ENCODE data around the gene LAYN. TPM values are rescaled to one million over a fixed set of nuclear protein-coding genes. Genes with fewer than 3 reads are reported as not detected.

Gene LAYN
- total and polyA plus RNA-seq, 9 donors, result 3.4 to 9.8 (median 6.5) TPM

DNA sequence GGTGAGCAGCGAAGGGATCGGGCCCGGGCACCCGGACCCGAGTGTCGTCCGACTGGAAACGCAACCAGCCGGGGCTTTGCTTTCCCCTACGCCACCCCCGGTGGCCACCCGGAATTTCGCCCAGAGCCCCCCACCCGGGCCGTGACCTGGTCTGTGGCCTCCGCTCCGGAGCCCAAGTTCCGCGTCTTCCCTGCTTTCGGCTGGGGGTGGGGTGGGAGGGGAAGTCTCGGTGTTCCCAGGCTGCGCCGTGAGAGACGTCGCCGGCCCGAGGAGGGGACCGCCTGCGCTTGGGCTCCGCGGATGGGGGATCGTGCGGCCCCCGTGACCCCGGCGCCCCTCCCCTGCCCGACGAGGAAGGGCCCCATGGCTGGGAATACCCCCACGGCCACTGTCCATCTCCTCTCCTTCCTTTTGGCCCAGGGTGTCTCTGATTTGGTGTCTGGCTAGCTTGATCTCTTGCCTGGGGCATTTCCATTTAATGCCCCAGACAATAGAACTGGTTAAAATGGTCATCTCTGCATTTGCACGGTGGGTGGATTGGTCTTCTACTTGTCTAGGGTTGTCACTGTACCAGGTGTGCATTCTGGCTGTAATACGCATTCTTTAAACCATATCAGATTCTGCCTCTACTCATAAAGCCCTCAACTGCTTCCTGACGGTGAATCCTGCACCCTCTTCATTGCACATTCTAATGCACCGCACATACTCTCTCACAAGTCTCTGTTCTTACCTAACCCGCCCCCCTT lies 62.5 kb downstream of the LAYN start:
- Histone ChIP-seq H3K9me3 (replicated peaks; ENCODE audit: control insufficient read depth, low read depth, low read length) (no peaks in the 10 kb centered on the region), H3K4me1 (ENCODE audit: control insufficient read depth, insufficient read depth, low read length) (peaks cover 7% of the 10 kb centered on the region), H3K27me3 (ENCODE audit: control insufficient read depth, insufficient read depth, low read length) (no peaks in the 10 kb centered on the region), H3K27ac (ENCODE audit: low read length) (peak overlapping the region; percentile 97), H3K36me3 (ENCODE audit: control insufficient read depth, insufficient read depth, low read length) (no peaks in the 10 kb centered on the region), H3K4me3 (ENCODE audit: low read length) (peak overlapping the region; percentile 95)
- DNase-seq, result peak; percentile 72
- WGBS (ENCODE audit: insufficient coverage), result under 1% methylated on average over 37 of the region's 44 CpGs

- no peak for DNase-seq
- WGBS (ENCODE audit: insufficient coverage), result no CpG with 5 or more reads among the region's 7 CpGs
- H3K4me1 ChIP-seq (ENCODE audit: control insufficient read depth, insufficient read depth, low read length), result peaks cover 7% of the 10 kb centered on the region
Observed at GRCh38 chr11:111603611-111604130, 63.2 kb downstream of the LAYN start.

GRCh38 chr11:111604392-111605009 lies 64.0 kb downstream of the LAYN start:
- Histone ChIP-seq H3K36me3 (ENCODE audit: control insufficient read depth, insufficient read depth, low read length) (no peaks in the 10 kb centered on the region), H3K4me3 (ENCODE audit: low read length) (no peak overlapping the region), H3K27me3 (ENCODE audit: control insufficient read depth, insufficient read depth, low read length) (no peaks in the 10 kb centered on the region), H3K9me3 (replicated peaks; ENCODE audit: control insufficient read depth, low read depth, low read length) (no peaks in the 10 kb centered on the region), H3K27ac (ENCODE audit: low read length) (no peak overlapping the region), H3K4me1 (ENCODE audit: control insufficient read depth, insufficient read depth, low read length) (peaks cover 7% of the 10 kb centered on the region)
- DNase-seq, result peak; percentile 57
- 0% methylated on average over 2 of the region's 9 CpGs for WGBS (ENCODE audit: insufficient coverage)

More at GRCh38 chr11:111603611-111604130, 63.2 kb downstream of the LAYN start:
- Histone ChIP-seq H3K36me3 (ENCODE audit: control insufficient read depth, insufficient read depth, low read length) (no peaks in the 10 kb centered on the region), H3K4me3 (ENCODE audit: low read length) (peak overlapping the region; percentile 95), H3K27ac (ENCODE audit: low read length) (peak overlapping the region; percentile 97), H3K9me3 (replicated peaks; ENCODE audit: control insufficient read depth, low read depth, low read length) (no peaks in the 10 kb centered on the region), H3K27me3 (ENCODE audit: control insufficient read depth, insufficient read depth, low read length) (no peaks in the 10 kb centered on the region)

DNA sequence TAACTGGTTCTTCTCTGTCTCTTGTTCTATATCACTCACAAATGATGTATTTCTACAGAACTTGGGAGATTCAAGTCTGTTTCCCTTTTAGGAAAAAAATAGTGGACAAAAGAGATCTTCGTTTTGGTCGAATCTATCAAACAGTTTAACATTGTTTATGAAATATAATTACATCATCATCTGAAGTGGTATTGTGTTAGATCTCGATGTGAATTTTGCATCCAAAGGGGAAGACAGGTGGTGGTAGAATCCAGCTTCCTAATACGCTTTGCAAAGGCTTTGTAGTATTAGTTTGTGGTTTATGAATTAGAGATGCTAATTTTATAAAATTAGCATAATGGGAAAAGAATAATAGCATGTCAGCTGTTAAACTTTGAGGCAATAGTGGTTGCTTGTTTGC lies 65.2 kb downstream of the LAYN start:
- 50% methylated on average over 2 of the region's 4 CpGs for WGBS (ENCODE audit: insufficient coverage)
- Histone ChIP-seq H3K27ac (ENCODE audit: low read length) (no peak overlapping the region), H3K4me1 (ENCODE audit: control insufficient read depth, insufficient read depth, low read length) (peaks cover 7% of the 10 kb centered on the region), H3K9me3 (replicated peaks; ENCODE audit: control insufficient read depth, low read depth, low read length) (no peaks in the 10 kb centered on the region), H3K27me3 (ENCODE audit: control insufficient read depth, insufficient read depth, low read length) (no peaks in the 10 kb centered on the region), H3K36me3 (ENCODE audit: control insufficient read depth, insufficient read depth, low read length) (no peaks in the 10 kb centered on the region), H3K4me3 (ENCODE audit: low read length) (no peak overlapping the region)
- no peak for DNase-seq

DNA sequence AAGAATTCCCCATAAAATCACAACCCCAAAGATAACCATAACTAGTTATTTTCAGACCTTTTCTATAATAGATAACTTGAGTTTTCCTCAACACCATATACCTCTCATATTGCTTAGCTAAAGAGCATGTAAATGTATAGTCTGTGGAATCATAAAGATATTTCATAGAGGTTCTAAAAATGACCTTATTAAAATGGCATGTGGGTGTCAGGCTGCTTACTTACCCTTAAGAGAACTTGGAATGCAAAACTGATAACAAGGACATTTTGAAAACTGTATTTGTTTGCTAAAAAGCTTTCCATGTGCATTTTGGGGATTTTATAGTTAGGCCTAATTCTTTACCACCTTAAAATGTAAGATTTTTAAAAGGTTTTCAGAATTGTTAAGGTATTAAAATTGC lies 66.5 kb downstream of the LAYN start:
- Histone ChIP-seq H3K4me1 (ENCODE audit: control insufficient read depth, insufficient read depth, low read length) (peaks cover 4% of the 10 kb centered on the region), H3K9me3 (replicated peaks; ENCODE audit: control insufficient read depth, low read depth, low read length) (no peaks in the 10 kb centered on the region), H3K36me3 (ENCODE audit: control insufficient read depth, insufficient read depth, low read length) (no peaks in the 10 kb centered on the region), H3K27ac (ENCODE audit: low read length) (no peak overlapping the region), H3K27me3 (ENCODE audit: control insufficient read depth, insufficient read depth, low read length) (no peaks in the 10 kb centered on the region), H3K4me3 (ENCODE audit: low read length) (no peak overlapping the region)
- no peak for DNase-seq

GRCh38 chr11:111607751-111608150 lies 67.2 kb downstream of the LAYN start:
- H3K4me3 ChIP-seq (ENCODE audit: low read length), result no peak overlapping the region
- H3K27me3 ChIP-seq (ENCODE audit: control insufficient read depth, insufficient read depth, low read length), result no peaks in the 10 kb centered on the region
- DNase-seq, result no peak
- WGBS (ENCODE audit: insufficient coverage), result no CpG with 5 or more reads among the region's 3 CpGs
- H3K9me3 ChIP-seq (replicated peaks; ENCODE audit: control insufficient read depth, low read depth, low read length), result no peaks in the 10 kb centered on the region
- peaks cover 4% of the 10 kb centered on the region for H3K4me1 ChIP-seq (ENCODE audit: control insufficient read depth, insufficient read depth, low read length)
- H3K27ac ChIP-seq (ENCODE audit: low read length), result no peak overlapping the region
- no peaks in the 10 kb centered on the region for H3K36me3 ChIP-seq (ENCODE audit: control insufficient read depth, insufficient read depth, low read length)

Other genes starting within 250 kb of the LAYN start
- 2.7 TPM for gene POU2AF3, start 242.2 kb upstream of the LAYN start, total RNA-seq
- gene POU2AF3, start 242.2 kb upstream of the LAYN start, polyA plus RNA-seq (ENCODE audit: insufficient read depth in 1 of 8, insufficient read length in 8 of 8, low replicate concordance in 1 of 8), result 1 to 10 TPM; 3.8 to 6.2 (median 4.7) TPM
- 0.04 TPM for gene POU2AF1, start 161.4 kb upstream of the LAYN start, total RNA-seq
- gene POU2AF1, start 161.4 kb upstream of the LAYN start, polyA plus RNA-seq (ENCODE audit: insufficient read depth in 1 of 8, insufficient read length in 8 of 8, low replicate concordance in 1 of 8), result under 1 TPM; 0.05 to 0.39 (median 0.23) TPM
- not detected for gene BTG4, start 28.3 kb upstream of the LAYN start, total RNA-seq
- not detected for gene BTG4, start 28.3 kb upstream of the LAYN start, polyA plus RNA-seq (ENCODE audit: insufficient read depth in 1 of 8, insufficient read length in 8 of 8, low replicate concordance in 1 of 8)
- gene HOATZ, start 25.9 kb upstream of the LAYN start, total RNA-seq, result not detected
- under 1 TPM in 7 of 8 donors, not detected in 1; 0.09 to 0.60 (median 0.12) TPM for gene HOATZ, start 25.9 kb upstream of the LAYN start, polyA plus RNA-seq (ENCODE audit: insufficient read depth in 1 of 8, insufficient read length in 8 of 8, low replicate concordance in 1 of 8)
- 14.9 TPM for gene SIK2, start 61.7 kb downstream of the LAYN start, total RNA-seq
- 10 to 100 TPM; 15.0 to 27.4 (median 24.3) TPM for gene SIK2, start 61.7 kb downstream of the LAYN start, polyA plus RNA-seq (ENCODE audit: insufficient read depth in 1 of 8, insufficient read length in 8 of 8, low replicate concordance in 1 of 8)
- gene PPP2R1B, start 225.7 kb downstream of the LAYN start, total RNA-seq, result 10.1 TPM
- 10 to 100 TPM in 5 of 8 donors, 1 to 10 TPM in 3; 8.7 to 15.3 (median 10.9) TPM for gene PPP2R1B, start 225.7 kb downstream of the LAYN start, polyA plus RNA-seq (ENCODE audit: insufficient read depth in 1 of 8, insufficient read length in 8 of 8, low replicate concordance in 1 of 8)

Data from muscle of leg (tissue), 11 donors.